ENCODE data around the gene DIP2A.

Gene DIP2A

GRCh38 chr21:46477765-46478164 is 19.1 kb downstream of the DIP2A start:
- Histone ChIP-seq H3K4me1 (ENCODE audit: low read depth, poor library complexity, severe bottlenecking) (peaks cover 9% of the 10 kb centered on the region), H3K27ac (no peak overlapping the region), H3K79me2 (ENCODE audit: insufficient read depth, low read depth) (no peaks in the 10 kb centered on the region), H2AFZ (ENCODE audit: low read depth) (no peak overlapping the region), H3K27me3 (ENCODE audit: insufficient read depth, low read depth) (no peaks in the 10 kb centered on the region), H3K36me3 (ENCODE audit: insufficient read depth) (no peaks in the 10 kb centered on the region), H3K4me3 (IDR thresholded peaks at IDR 0.05; ENCODE audit: insufficient read depth, low read depth, low read length) (no peak overlapping the region), H4K20me1 (ENCODE audit: insufficient read depth) (no peaks in the 10 kb centered on the region; the same call in 1 of the 2 replicates), H3K9ac (no peak overlapping the region), H3K4me2 (no peak overlapping the region)
- no peak for TF ChIP-seq CTCF (conservative IDR thresholded peaks at IDR 0.05; ENCODE audit: low read depth, low read length)

GRCh38 chr21:46478910-46479309 is 20.2 kb downstream of the DIP2A start:
- Histone ChIP-seq H3K4me1 (ENCODE audit: low read depth, poor library complexity, severe bottlenecking) (peaks cover 9% of the 10 kb centered on the region), H3K36me3 (ENCODE audit: insufficient read depth) (no peaks in the 10 kb centered on the region), H3K4me3 (IDR thresholded peaks at IDR 0.05; ENCODE audit: insufficient read depth, low read depth, low read length) (no peak overlapping the region), H3K9ac (no peak overlapping the region), H3K4me2 (no peak overlapping the region), H4K20me1 (ENCODE audit: insufficient read depth) (no peaks in the 10 kb centered on the region; the same call in 1 of the 2 replicates), H3K27me3 (ENCODE audit: insufficient read depth, low read depth) (no peaks in the 10 kb centered on the region), H3K27ac (no peak overlapping the region), H3K79me2 (ENCODE audit: insufficient read depth, low read depth) (no peaks in the 10 kb centered on the region), H2AFZ (ENCODE audit: low read depth) (no peak overlapping the region)
- no peak for TF ChIP-seq CTCF (conservative IDR thresholded peaks at IDR 0.05; ENCODE audit: low read depth, low read length)

DNA sequence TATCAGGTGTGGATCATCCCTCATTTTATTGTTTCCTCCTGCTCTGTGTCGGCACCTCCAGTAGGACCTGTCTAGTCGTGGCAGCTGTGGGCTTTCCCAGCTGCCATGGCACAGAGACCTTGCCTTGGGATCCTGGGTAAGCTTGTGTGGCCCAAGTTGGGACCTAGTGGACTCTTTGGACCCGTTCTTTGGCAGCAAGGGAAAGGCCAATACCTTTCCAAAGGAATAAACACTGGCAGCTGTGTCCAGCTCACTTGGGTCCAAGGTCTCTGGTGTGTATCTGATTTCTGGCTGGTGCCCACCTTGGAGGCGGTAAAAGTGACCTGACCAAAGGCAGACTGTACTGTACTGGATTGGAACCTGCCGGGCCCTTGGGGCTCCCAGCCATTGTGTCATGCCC is 21.8 kb downstream of the DIP2A start:
- Histone ChIP-seq H3K36me3 (ENCODE audit: insufficient read depth) (no peaks in the 10 kb centered on the region), H3K9ac (no peak overlapping the region), H3K27ac (no peak overlapping the region), H4K20me1 (ENCODE audit: insufficient read depth) (no peaks in the 10 kb centered on the region), H3K27me3 (ENCODE audit: insufficient read depth, low read depth) (no peaks in the 10 kb centered on the region), H3K4me2 (no peak overlapping the region), H3K79me2 (ENCODE audit: insufficient read depth, low read depth) (no peaks in the 10 kb centered on the region), H3K4me1 (ENCODE audit: low read depth, poor library complexity, severe bottlenecking) (peaks cover 9% of the 10 kb centered on the region), H2AFZ (ENCODE audit: low read depth) (no peak overlapping the region), H3K4me3 (IDR thresholded peaks at IDR 0.05; ENCODE audit: insufficient read depth, low read depth, low read length) (no peak overlapping the region)
- no peak for TF ChIP-seq CTCF (conservative IDR thresholded peaks at IDR 0.05; ENCODE audit: low read depth, low read length)

DNA sequence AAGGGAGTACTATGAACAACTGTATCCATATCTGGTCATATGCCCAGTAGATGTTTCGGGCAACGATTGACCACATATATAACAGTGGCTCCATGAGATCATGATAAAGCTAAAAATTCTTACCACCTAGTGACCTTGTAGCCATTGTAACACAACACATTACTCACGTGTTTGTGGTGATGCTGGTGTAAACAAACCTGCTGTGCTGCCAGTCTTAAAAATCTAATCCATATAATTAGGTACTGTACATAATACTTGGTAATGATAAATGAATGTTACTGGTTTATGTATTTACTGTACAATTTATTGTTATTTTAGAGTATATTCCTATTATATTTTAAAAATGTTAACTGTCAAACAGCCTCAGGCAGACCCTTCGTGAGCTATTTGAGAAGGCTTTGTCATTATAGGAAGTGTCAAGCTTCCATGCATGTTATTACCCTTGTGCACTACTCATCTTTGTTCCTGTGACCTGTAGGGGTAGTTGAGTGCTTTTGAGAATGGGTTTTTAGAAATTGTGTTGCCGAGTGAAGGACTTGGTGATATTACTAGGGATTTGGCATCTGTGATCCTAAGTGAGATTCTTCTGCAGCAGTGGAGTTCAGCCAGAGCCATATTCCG is 23.6 kb downstream of the DIP2A start:
- Histone ChIP-seq H3K27me3 (ENCODE audit: insufficient read depth, low read depth) (no peaks in the 10 kb centered on the region), H3K4me3 (IDR thresholded peaks at IDR 0.05; ENCODE audit: insufficient read depth, low read depth, low read length) (no peak overlapping the region), H4K20me1 (ENCODE audit: insufficient read depth) (no peaks in the 10 kb centered on the region), H3K9ac (no peak overlapping the region), H3K79me2 (ENCODE audit: insufficient read depth, low read depth) (no peaks in the 10 kb centered on the region), H2AFZ (ENCODE audit: low read depth) (no peak overlapping the region), H3K4me1 (ENCODE audit: low read depth, poor library complexity, severe bottlenecking) (peaks cover 9% of the 10 kb centered on the region), H3K36me3 (ENCODE audit: insufficient read depth) (no peaks in the 10 kb centered on the region), H3K4me2 (no peak overlapping the region), H3K27ac (no peak overlapping the region)
- no peak for TF ChIP-seq CTCF (conservative IDR thresholded peaks at IDR 0.05; ENCODE audit: low read depth, low read length)
